Activated T-helper 17 cell treated with anti-CD3 and anti-CD28 coated beads, Interleukin-2, amount 50 U/mL, for 72 hours (primary cell): ENCODE data around the gene MLIP. TPM values are rescaled to one million over a fixed set of nuclear protein-coding genes. Genes with fewer than 3 reads are reported as not detected.

Source experiments
- ATAC-seq: fragments of 150-1000 bp; cut with Tn5 transposase; replicated peaks from 2 replicates; pipeline ENCODE4 v1.10.0; 2021; ENCODE audit warnings: mild to moderate bottlenecking, moderate library complexity
- H3K27ac Mint-ChIP-seq: one replicate; pipeline ENCODE4 v1.8.0; 2022; ENCODE audit warnings: mixed read lengths
- H3K27me3 Mint-ChIP-seq: one replicate; pipeline ENCODE4 v1.8.0; 2022; ENCODE audit warnings: mixed read lengths
- H3K36me3 Mint-ChIP-seq: one replicate; pipeline ENCODE4 v1.8.0; 2022; ENCODE audit warnings: low read depth, mild to moderate bottlenecking, mixed read lengths
- H3K4me1 Mint-ChIP-seq: one replicate; pipeline ENCODE4 v1.8.0; 2022; ENCODE audit warnings: mixed read lengths
- H3K4me3 Mint-ChIP-seq: one replicate; pipeline ENCODE4 v1.8.0; 2022; ENCODE audit warnings: mild to moderate bottlenecking, mixed read lengths
- H3K9me3 Mint-ChIP-seq: one replicate; pipeline ENCODE4 v1.8.0; 2022; ENCODE audit warnings: mixed read lengths
- total RNA-seq, 2 donors: library from RNA; stranded (reverse); gene quantifications; one replicate each; pipeline ENCODE4 v1.2.3, GENCODE V29; 2022

Gene MLIP
- total RNA-seq, 2 donors from 2014 or later, result not detected

DNA sequence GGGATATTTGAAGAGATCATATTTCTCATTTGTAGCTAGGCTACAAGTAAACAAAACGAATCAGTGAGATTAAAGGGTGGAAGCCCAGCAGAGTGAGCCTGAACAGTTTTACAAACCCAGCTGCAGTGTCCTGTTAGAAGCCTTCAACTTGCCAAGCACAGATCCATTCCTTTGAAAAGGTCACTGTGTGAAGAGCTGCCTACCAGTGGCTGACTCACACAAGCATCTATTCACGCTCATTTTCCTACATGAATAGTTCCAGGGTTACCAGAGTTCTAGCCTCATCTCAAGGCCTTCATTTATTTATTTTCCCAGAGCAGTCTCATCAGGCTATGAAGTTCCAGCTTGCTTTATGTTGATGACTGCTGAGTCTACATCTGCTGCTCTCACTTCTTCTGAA, 25.7 kb upstream of the MLIP start:
- Mint-ChIP-seq H3K4me3 (no peak overlapping the region), H3K9me3 (no peaks in the 10 kb centered on the region), H3K27me3 (peaks cover 3% of the 10 kb centered on the region), H3K27ac (no peak overlapping the region), H3K36me3 (no peaks in the 10 kb centered on the region), H3K4me1 (no peaks in the 10 kb centered on the region)
- no peak for ATAC-seq

DNA sequence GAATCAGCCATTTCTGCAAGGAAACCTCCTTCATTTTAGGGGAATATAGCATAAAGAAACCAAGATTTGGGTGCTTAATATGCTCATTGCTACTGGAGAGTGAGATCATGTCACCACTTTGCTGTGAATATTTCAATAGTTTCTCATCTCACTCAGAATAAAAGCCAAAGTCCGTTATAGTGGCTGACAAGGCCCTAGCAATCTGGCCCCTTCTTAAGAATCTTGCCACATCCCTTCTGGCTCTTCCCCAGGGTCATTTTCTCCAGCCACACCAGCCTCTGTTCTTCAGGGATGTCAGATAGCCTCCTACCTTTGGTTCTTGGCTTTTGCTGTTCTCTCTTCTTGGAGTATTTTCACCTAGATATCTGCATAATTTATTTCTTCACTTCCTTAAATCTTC, 24.8 kb upstream of the MLIP start:
- no peaks in the 10 kb centered on the region for H3K4me1 Mint-ChIP-seq
- no peaks in the 10 kb centered on the region for H3K9me3 Mint-ChIP-seq
- H3K36me3 Mint-ChIP-seq, result no peaks in the 10 kb centered on the region
- no peak overlapping the region for H3K4me3 Mint-ChIP-seq
- H3K27ac Mint-ChIP-seq, result no peak overlapping the region
- H3K27me3 Mint-ChIP-seq, result peaks cover 3% of the 10 kb centered on the region
- ATAC-seq, result no peak

DNA sequence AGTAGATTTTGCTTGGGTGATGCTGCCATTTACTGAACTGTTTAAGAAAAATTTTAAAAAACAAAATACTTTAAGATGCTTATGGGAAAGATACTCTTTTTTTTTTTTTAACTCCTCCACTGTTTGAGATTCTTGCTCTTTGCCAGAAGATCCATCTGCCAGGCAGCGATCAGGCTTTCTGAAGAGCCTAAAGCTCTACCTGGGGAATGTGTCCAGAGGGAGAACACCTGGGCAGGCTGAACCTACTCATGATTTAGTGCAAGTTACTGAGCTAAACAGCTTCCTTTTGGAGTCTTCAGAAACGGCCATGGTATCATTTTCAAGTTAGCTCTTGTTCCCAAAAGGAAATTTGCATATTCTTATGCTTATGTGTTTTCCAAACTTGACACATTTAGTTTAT, 23.5 kb upstream of the MLIP start:
- ATAC-seq, result no peak
- Mint-ChIP-seq H3K4me3 (no peak overlapping the region), H3K27me3 (peaks cover 3% of the 10 kb centered on the region), H3K9me3 (no peaks in the 10 kb centered on the region), H3K36me3 (no peaks in the 10 kb centered on the region), H3K27ac (no peak overlapping the region), H3K4me1 (no peaks in the 10 kb centered on the region)

DNA sequence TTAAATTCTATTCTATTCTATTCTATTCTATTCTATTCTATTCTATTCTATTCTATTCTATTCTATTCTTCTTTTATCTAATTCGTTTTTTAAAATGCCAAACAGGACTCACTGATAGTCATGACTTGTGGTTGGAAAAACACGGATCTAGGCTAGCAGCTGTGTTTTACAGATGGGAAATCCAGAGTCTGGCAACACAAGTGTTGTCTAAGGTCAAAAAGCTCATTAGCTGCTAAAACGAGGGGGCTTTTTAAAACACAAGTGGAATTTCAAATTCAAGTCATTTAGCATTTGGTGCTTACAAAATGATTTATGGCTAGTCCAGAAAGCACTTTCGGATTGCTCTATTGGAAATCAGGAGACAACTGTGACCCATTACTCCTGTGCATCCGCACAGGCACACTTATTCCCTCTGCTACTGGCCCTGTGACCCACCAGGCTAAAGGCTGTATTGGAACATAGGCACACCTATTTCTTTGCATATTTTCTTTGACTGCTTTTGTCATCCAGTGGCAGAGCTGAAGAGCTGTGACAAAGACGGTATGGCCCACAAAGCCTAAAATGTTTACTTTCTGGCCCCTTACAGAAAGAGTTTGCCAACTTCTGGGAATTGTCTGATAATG, 17.8 kb upstream of the MLIP start:
- no peak for ATAC-seq
- H3K9me3 Mint-ChIP-seq, result no peaks in the 10 kb centered on the region
- H3K36me3 Mint-ChIP-seq, result no peaks in the 10 kb centered on the region
- H3K4me1 Mint-ChIP-seq, result no peaks in the 10 kb centered on the region
- peaks cover 8% of the 10 kb centered on the region for H3K27me3 Mint-ChIP-seq
- no peak overlapping the region for H3K27ac Mint-ChIP-seq
- H3K4me3 Mint-ChIP-seq, result no peak overlapping the region

DNA sequence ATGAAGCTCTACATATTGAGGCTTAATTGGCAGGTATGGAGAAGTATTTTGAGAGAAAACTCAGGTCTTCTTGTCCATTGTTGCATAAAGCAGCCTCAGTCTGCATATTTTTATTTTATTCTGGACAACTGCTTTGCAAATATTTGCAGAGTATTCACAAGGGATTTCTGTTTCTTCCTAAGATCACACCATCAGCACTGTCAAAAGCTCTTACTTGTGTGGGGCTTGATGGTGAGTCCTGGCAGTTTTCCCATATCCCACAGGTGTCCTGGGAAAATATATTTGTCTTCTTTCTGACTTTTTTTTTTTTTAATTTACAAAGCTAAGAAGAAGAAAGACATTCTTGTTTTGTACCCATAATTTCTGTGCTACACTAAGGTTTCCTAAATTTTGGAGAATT, 16.9 kb upstream of the MLIP start:
- H3K4me3 Mint-ChIP-seq, result no peak overlapping the region
- no peaks in the 10 kb centered on the region for H3K9me3 Mint-ChIP-seq
- no peak for ATAC-seq
- peaks cover 8% of the 10 kb centered on the region for H3K27me3 Mint-ChIP-seq
- H3K36me3 Mint-ChIP-seq, result no peaks in the 10 kb centered on the region
- H3K4me1 Mint-ChIP-seq, result no peaks in the 10 kb centered on the region
- no peak overlapping the region for H3K27ac Mint-ChIP-seq

DNA sequence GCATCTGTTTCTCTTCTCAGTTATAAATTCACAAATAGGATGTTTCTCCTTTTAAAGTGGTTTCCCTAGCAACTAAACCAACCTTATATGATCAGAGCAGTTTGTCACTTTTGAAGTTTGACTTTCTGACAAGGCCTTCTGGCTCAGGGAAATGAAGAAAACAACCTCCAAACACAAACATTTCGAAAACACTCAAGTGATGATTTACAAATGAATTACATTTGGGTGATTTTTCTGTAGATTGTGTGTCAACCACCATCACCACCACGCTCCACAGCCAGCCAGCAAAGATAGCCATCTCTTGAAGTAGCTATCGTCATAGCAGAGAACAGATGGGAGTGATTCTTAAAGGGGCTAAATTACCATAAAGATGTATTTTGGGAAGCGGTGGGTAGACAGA, 16.5 kb upstream of the MLIP start:
- no peak overlapping the region for H3K27ac Mint-ChIP-seq
- no peak for ATAC-seq
- H3K9me3 Mint-ChIP-seq, result no peaks in the 10 kb centered on the region
- no peaks in the 10 kb centered on the region for H3K4me1 Mint-ChIP-seq
- peaks cover 8% of the 10 kb centered on the region for H3K27me3 Mint-ChIP-seq
- no peak overlapping the region for H3K4me3 Mint-ChIP-seq
- no peaks in the 10 kb centered on the region for H3K36me3 Mint-ChIP-seq

DNA sequence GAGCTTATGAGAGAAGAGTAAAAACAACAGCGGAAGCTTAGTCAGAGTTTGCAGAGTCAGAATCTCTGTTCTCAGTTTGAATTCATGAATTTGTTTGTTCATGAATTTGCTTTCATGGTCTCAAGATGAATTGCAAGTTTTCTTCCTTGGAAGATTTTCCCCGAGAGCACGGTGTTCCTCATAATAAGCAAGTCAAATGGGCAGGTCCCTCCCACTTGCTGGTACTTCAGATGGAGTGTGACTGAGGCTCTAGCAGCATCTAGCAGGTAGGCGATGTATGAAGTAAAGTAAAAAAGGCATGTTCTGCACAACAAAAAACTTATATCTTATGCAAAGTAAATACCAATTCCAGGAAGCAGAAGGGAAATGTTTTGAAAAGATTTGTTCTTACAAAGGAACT, 15.5 kb upstream of the MLIP start:
- no peaks in the 10 kb centered on the region for H3K4me1 Mint-ChIP-seq
- no peak for ATAC-seq
- H3K36me3 Mint-ChIP-seq, result no peaks in the 10 kb centered on the region
- no peaks in the 10 kb centered on the region for H3K9me3 Mint-ChIP-seq
- H3K27ac Mint-ChIP-seq, result no peak overlapping the region
- peaks cover 8% of the 10 kb centered on the region for H3K27me3 Mint-ChIP-seq
- no peak overlapping the region for H3K4me3 Mint-ChIP-seq

DNA sequence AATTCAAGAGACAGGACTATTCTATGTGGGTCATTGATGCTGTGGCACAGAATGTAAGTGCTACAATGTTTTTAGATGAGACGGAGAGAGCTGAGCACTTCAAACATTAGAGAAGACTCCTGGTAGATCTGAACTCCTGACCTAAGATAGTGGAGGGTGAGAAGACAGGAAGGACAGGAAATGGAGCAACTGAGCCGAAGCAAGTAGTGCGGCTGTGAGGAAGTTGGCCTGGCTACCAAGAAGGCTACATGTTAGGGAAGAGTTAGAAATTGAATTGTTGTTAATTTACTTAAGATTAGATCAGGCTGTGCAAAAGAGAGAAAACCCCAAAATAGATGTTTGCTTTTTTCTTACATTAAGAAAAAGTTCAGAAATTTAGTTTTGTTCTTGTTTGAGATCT, 14.4 kb upstream of the MLIP start:
- no peak for ATAC-seq
- Mint-ChIP-seq H3K4me1 (no peaks in the 10 kb centered on the region), H3K27me3 (peaks cover 8% of the 10 kb centered on the region), H3K9me3 (no peaks in the 10 kb centered on the region), H3K27ac (no peak overlapping the region), H3K36me3 (no peaks in the 10 kb centered on the region), H3K4me3 (no peak overlapping the region)

DNA sequence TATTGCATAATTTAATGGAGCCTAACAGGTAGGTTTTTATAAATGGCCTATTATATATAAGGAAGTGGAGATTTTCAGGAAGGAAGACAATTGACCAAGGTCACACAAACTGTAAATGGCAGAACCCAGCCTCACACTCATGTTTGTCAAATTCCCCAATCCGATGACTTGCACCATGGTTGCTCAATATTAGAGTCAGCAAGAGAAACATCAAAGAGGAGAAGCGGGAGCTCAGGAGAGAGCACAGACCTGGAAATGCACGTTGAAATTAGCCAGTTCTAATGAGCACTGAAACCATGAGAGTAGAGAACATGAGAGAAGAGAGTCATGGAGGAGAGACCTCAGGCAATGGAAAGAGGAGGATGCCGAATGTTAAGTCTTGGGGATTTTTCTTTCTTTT, 13.5 kb upstream of the MLIP start:
- H3K27me3 Mint-ChIP-seq, result peaks cover 8% of the 10 kb centered on the region
- no peak for ATAC-seq
- no peaks in the 10 kb centered on the region for H3K9me3 Mint-ChIP-seq
- no peaks in the 10 kb centered on the region for H3K4me1 Mint-ChIP-seq
- H3K36me3 Mint-ChIP-seq, result no peaks in the 10 kb centered on the region
- H3K4me3 Mint-ChIP-seq, result no peak overlapping the region
- H3K27ac Mint-ChIP-seq, result no peak overlapping the region

DNA sequence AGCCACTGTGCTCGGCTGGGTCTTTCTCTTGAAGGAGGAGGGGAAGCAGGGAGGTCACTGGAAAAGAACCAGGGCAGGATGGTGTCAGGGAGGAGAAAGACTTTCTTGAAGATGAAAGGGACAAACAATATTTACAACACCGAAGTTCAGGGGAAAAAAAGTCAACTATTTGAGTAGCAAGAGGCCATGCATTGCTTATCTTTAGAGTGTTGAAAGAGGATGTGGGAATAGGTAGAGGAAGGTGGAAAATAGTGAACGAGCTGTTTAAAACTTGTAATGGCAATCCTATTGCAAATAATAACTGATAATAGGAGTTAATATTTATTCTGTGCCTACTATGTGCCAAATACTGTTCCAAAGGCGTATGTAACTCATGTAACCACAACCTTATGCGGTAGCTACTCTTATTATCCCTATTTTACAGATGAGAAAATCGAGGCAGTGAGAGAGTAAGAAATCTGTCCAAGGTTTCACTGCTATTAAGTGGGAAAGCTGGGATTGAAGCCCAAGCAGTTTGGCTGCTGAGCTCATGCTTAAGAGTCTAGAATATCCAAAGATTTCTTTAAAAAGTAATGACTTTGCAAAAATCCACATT, 12.7 kb upstream of the MLIP start:
- no peak overlapping the region for H3K27ac Mint-ChIP-seq
- H3K36me3 Mint-ChIP-seq, result no peaks in the 10 kb centered on the region
- H3K4me3 Mint-ChIP-seq, result no peak overlapping the region
- ATAC-seq, result no peak
- H3K27me3 Mint-ChIP-seq, result peaks cover 8% of the 10 kb centered on the region
- H3K4me1 Mint-ChIP-seq, result no peaks in the 10 kb centered on the region
- H3K9me3 Mint-ChIP-seq, result no peaks in the 10 kb centered on the region

DNA sequence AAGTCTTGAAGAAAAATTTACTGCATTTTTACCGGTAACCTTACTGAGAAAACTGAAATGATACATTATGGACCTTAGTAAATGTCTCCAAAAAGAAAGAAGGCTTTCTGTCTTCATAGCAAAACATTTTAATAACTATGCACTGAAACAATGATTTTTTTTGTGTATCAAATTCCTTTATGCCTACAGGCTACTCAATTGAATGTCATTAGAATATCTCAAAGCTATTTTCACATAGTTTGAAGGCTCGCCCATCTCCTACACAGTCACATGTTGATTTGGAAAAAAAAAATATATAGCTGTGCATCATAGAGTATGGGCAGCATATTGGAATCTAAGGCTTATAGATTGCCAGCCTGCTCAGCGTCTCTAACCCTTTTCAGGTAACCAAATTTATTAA, 12.0 kb upstream of the MLIP start:
- no peak for ATAC-seq
- H3K27ac Mint-ChIP-seq, result no peak overlapping the region
- H3K4me1 Mint-ChIP-seq, result no peaks in the 10 kb centered on the region
- peaks cover 8% of the 10 kb centered on the region for H3K27me3 Mint-ChIP-seq
- H3K9me3 Mint-ChIP-seq, result no peaks in the 10 kb centered on the region
- no peaks in the 10 kb centered on the region for H3K36me3 Mint-ChIP-seq
- H3K4me3 Mint-ChIP-seq, result no peak overlapping the region

DNA sequence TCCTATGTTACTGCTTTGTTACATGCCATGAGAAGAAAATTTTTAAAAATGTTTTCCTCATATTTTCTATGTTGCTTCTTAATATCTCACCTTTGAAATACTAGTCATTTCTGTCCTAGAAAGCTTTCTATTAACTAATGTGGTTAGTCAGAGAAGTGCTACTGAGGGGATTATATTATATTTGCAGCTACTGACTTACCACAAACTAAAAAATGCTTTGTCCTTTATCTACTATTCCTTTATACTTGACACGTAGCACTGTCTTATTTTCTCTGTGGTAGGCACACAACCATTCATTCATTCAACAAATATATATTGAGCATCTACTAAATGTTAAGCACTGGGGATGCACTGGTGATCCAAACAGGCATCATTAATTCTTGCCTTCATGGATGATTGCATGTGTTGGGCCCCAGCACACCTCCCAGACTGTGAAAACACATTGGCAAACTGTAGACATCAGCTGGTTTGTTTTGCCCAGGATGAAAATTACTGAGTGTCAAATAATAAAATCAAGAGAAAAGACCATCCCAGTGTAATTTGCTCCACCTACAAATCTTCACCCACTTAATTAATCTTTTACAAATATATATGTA, 10.7 kb upstream of the MLIP start:
- no peak for ATAC-seq
- Mint-ChIP-seq H3K36me3 (no peaks in the 10 kb centered on the region), H3K4me3 (no peak overlapping the region), H3K27me3 (peaks cover 5% of the 10 kb centered on the region), H3K27ac (no peak overlapping the region), H3K9me3 (no peaks in the 10 kb centered on the region), H3K4me1 (no peaks in the 10 kb centered on the region)

DNA sequence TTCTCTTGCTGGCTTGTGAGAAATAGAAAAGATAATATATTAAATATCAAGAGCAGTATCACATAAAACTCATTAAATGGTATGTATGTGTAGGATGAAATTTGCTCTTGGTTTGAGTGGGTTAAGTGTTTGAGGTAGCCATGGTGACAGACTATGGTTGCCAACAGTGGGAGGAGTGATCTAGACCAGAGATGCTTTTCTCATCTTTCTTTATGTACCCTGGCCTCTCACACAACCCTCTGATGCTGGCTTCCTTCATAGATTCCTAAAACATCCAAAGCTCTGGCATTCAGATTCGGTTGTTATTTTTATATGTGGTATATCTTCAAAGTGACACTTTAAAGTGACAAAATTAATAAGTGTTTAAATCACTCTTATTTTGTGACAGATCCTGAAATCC, 9.0 kb upstream of the MLIP start:
- Mint-ChIP-seq H3K27ac (no peak overlapping the region), H3K4me1 (no peaks in the 10 kb centered on the region), H3K4me3 (no peak overlapping the region), H3K27me3 (peaks cover 9% of the 10 kb centered on the region), H3K36me3 (no peaks in the 10 kb centered on the region), H3K9me3 (no peaks in the 10 kb centered on the region)
- ATAC-seq, result no peak

DNA sequence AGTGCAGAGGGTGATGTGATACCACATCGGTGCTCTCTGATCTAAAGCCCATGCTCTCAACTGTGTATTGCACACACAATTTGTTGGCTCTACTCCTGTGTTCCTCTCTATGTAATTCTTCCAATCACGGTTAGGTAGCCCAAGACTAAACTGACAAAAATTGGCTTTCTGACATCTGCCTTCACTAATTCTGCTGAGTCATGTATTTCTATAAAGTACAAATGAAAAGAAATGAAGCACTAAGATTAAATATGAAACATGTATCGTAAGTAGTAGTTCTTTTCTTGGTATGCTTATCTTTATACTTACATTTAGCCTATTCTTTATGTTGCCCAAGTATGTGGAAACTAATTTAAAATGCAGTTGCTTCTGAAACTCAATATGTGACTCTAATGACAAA, 7.7 kb upstream of the MLIP start:
- ATAC-seq, result no peak
- Mint-ChIP-seq H3K4me1 (no peaks in the 10 kb centered on the region), H3K4me3 (no peak overlapping the region), H3K27me3 (peaks cover 5% of the 10 kb centered on the region), H3K9me3 (no peaks in the 10 kb centered on the region), H3K27ac (no peak overlapping the region), H3K36me3 (no peaks in the 10 kb centered on the region)

DNA sequence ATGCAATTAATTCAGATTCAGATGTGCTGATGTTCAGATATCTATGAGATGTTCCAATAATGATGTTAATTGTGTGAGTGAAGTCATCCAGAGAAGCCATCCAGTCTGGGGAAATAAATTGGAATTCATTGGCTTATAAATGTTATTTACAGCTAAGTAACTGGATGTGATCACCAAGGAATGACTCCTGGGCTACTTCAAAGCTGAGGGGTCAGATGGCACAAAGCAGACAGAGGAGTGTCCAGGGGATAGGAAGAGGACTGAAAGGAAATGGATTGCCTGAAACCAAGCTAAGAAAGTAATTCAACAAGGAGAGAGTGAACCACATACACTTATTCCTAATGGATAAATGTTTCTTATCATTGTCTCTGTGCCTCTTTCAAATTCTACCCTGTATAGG, 4.5 kb upstream of the MLIP start:
- Mint-ChIP-seq H3K36me3 (no peaks in the 10 kb centered on the region), H3K9me3 (no peaks in the 10 kb centered on the region), H3K4me1 (no peaks in the 10 kb centered on the region), H3K27ac (no peak overlapping the region), H3K27me3 (peaks cover 8% of the 10 kb centered on the region), H3K4me3 (no peak overlapping the region)
- ATAC-seq, result no peak
